ENCODE results near the gene STX8. TPM values are rescaled to one million over a fixed set of nuclear protein-coding genes. Genes with fewer than 3 reads are reported as not detected.

Gene STX8
- polyA plus RNA-seq, 1 experiment: 103 TPM

DNA sequence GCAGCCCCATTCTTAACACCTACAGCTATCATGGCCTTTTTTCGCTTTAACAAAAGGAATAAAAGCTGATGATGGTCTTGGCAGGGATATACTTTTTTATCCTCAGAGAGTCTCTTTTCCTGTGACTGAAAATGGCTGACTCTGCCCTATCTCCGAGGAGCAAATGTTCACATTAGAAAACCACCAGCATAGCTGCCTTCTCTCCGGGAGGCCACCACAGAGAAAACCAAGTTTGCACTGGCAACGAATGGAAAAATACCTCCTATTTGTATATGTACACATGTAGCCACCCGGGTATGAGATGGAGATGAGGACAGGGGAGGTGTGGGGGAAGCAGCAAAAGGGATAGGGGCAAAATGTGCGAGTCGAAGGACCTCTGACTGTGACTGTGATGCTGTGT is 88.2 kb downstream of the STX8 start:
- H3K9me3 ChIP-seq (ENCODE audit: control insufficient read depth, insufficient read depth, low read length): no peaks in the 10 kb centered on the region
- DNase-seq (ENCODE audit: low read depth, low spot score): no peak
- ChIA-PET CTCF (no interaction called here), POLR2A (no interaction called here)
- H3K4me3 ChIP-seq (ENCODE audit: low read depth, low read length): no peak overlapping the region
- H3K27ac ChIP-seq (ENCODE audit: low read depth, low read length): no peak overlapping the region
- no peak for TF ChIP-seq CTCF (IDR thresholded peaks at IDR 0.05; ENCODE audit: low read depth, low read length)
- H3K27me3 ChIP-seq (ENCODE audit: control insufficient read depth, insufficient read depth, low read length): no peaks in the 10 kb centered on the region

GRCh38 chr17:9484789-9485188 is 90.8 kb downstream of the STX8 start:
- Histone ChIP-seq H3K27ac (ENCODE audit: low read depth, low read length) (no peak overlapping the region), H3K4me3 (ENCODE audit: low read depth, low read length) (no peak overlapping the region), H3K27me3 (ENCODE audit: control insufficient read depth, insufficient read depth, low read length) (no peaks in the 10 kb centered on the region), H3K9me3 (ENCODE audit: control insufficient read depth, insufficient read depth, low read length) (no peaks in the 10 kb centered on the region)
- no peak for DNase-seq (ENCODE audit: low read depth, low spot score)
- TF ChIP-seq CTCF (IDR thresholded peaks at IDR 0.05; ENCODE audit: low read depth, low read length): no peak
- POLR2A ChIA-PET: no interaction called here
- CTCF ChIA-PET: interaction anchor here (0.7 kb wide), 1 partner anchor 493 kb away, joined by 4 read pairs; no protein-coding TSS in a partner anchor

DNA sequence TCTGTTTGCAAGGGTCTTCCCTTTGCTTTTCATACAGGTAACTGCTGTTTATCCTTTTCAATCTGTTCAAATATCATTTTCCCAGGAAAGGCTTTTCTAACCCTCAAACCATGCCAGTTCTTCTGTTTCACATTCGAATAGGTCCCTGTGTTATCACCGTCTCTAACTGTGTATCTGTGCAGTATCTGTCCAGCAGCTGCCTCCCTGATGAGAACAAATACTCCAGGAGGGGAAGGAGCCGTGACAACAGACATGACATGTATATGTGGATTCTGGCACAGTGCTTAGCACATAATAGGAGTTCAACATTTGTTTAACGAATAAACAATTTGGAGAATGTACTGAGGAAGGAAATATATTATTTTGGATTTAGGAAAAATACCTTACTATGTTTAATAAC is 95.7 kb downstream of the STX8 start:
- Histone ChIP-seq H3K27ac (ENCODE audit: low read depth, low read length) (no peak overlapping the region), H3K27me3 (ENCODE audit: control insufficient read depth, insufficient read depth, low read length) (no peaks in the 10 kb centered on the region), H3K9me3 (ENCODE audit: control insufficient read depth, insufficient read depth, low read length) (no peaks in the 10 kb centered on the region), H3K4me3 (ENCODE audit: low read depth, low read length) (no peak overlapping the region)
- no peak for TF ChIP-seq CTCF (IDR thresholded peaks at IDR 0.05; ENCODE audit: low read depth, low read length)
- ChIA-PET CTCF (no interaction called here), POLR2A (no interaction called here)
- no peak for DNase-seq (ENCODE audit: low read depth, low spot score)

- POLR2A ChIA-PET: no interaction called here
- Histone ChIP-seq H3K27me3 (ENCODE audit: control insufficient read depth, insufficient read depth, low read length) (no peaks in the 10 kb centered on the region), H3K4me3 (ENCODE audit: low read depth, low read length) (no peak overlapping the region), H3K27ac (ENCODE audit: low read depth, low read length) (no peak overlapping the region), H3K9me3 (ENCODE audit: control insufficient read depth, insufficient read depth, low read length) (no peaks in the 10 kb centered on the region)
- no peak for TF ChIP-seq CTCF (IDR thresholded peaks at IDR 0.05; ENCODE audit: low read depth, low read length)
- CTCF ChIA-PET: no interaction called here
- no peak for DNase-seq (ENCODE audit: low read depth, low spot score)
Observed at GRCh38 chr17:9478889-9479288, 96.7 kb downstream of the STX8 start.

DNA sequence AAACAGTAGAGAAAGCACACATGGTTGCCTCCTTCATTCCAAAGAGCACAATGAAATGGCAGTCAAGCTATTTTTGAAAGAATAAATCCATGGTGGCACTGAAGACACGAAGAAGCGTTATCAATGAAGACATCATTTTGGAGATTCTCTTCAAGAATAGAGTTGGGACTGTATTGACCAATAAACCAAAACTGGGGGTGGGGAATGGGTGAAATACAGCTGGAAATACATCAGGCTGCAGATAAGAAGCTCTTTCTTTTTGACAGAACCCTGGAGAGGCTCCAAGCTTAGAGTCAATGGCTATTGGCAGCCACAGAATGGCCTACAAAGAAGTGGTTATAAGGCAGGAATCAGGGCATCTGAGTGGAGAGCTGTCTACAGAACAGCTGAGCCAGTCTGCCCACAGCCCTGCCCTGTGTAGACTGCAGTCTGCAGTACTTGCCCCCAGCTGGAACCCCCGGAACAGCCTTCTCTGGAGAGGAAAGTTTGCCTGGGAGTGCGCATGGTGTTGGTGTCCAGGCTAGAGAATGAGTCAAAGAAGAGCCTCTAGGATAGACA is 100.4 kb downstream of the STX8 start:
- Histone ChIP-seq H3K27ac (ENCODE audit: low read depth, low read length) (no peak overlapping the region), H3K4me3 (ENCODE audit: low read depth, low read length) (no peak overlapping the region), H3K9me3 (ENCODE audit: control insufficient read depth, insufficient read depth, low read length) (no peaks in the 10 kb centered on the region), H3K27me3 (ENCODE audit: control insufficient read depth, insufficient read depth, low read length) (no peaks in the 10 kb centered on the region)
- no peak for TF ChIP-seq CTCF (IDR thresholded peaks at IDR 0.05; ENCODE audit: low read depth, low read length)
- POLR2A ChIA-PET: no interaction called here
- CTCF ChIA-PET: interaction anchor here (0.7 kb wide), 1 partner anchor 300 kb away, joined by 3 read pairs; no protein-coding TSS in a partner anchor
- no peak for DNase-seq (ENCODE audit: low read depth, low spot score)
